Measurements from ENCODE around the gene RPS10.

RPS10 gene

GRCh38 chr6:34462010-34462409 is 36.1 kb upstream of the RPS10 start:
- H3K9me3 Mint-ChIP-seq = no peaks in the 10 kb centered on the region
- peaks cover 5 to 6% of the 10 kb centered on the region in 2 donors for H3K4me1 Mint-ChIP-seq (ENCODE audit: low read depth in 2 of 2)
- H3K4me3 Mint-ChIP-seq = no peak overlapping the region
- no peak for DNase-seq
- H3K27me3 Mint-ChIP-seq = peaks cover 13 to 41% of the 10 kb centered on the region in 2 donors
- H3K36me3 Mint-ChIP-seq (ENCODE audit: insufficient read depth) = no peaks in the 10 kb centered on the region
- no peak for ATAC-seq (replicated peaks)
- H3K27ac Mint-ChIP-seq = no peak overlapping the region

- Mint-ChIP-seq H3K4me1 (ENCODE audit: low read depth in 2 of 2) (peaks cover 5 to 6% of the 10 kb centered on the region in 2 donors), H3K4me3 (no peak overlapping the region), H3K9me3 (no peaks in the 10 kb centered on the region), H3K27me3 (peaks cover 13 to 35% of the 10 kb centered on the region in 2 donors), H3K27ac (no peak overlapping the region), H3K36me3 (ENCODE audit: insufficient read depth) (no peaks in the 10 kb centered on the region)
- DNase-seq (no peak), ATAC-seq (replicated peaks) (no peak)
These were observed 35.1 kb upstream of the RPS10 start for GRCh38 chr6:34460796-34461507.

- no peaks in the 10 kb centered on the region for H3K9me3 Mint-ChIP-seq
- ATAC-seq (replicated peaks) = peak; percentile 78
- peaks cover 8 to 26% of the 10 kb centered on the region in 2 donors for H3K27me3 Mint-ChIP-seq
- no peaks in the 10 kb centered on the region for H3K36me3 Mint-ChIP-seq (ENCODE audit: insufficient read depth)
- DNase-seq = peak; percentile 50 to 56 (median 50)
- H3K4me3 Mint-ChIP-seq = no peak overlapping the region
- peaks cover 0 to under 1% of the 10 kb centered on the region in 2 donors for H3K4me1 Mint-ChIP-seq (ENCODE audit: low read depth in 2 of 2)
- H3K27ac Mint-ChIP-seq = no peak overlapping the region
These were observed 34.2 kb upstream of the RPS10 start for GRCh38 chr6:34459899-34460593.

GRCh38 chr6:34457742-34458735 is 32.2 kb upstream of the RPS10 start:
- Mint-ChIP-seq H3K27ac (no peak overlapping the region), H3K4me1 (ENCODE audit: low read depth in 2 of 2) (no peaks in the 10 kb centered on the region), H3K9me3 (no peaks in the 10 kb centered on the region), H3K4me3 (no peak overlapping the region), H3K36me3 (ENCODE audit: insufficient read depth) (no peaks in the 10 kb centered on the region), H3K27me3 (peaks cover 5 to 9% of the 10 kb centered on the region in 2 donors)
- ATAC-seq (replicated peaks) (no peak), DNase-seq (no peak)

GRCh38 chr6:34457382-34457741 is 31.5 kb upstream of the RPS10 start:
- ATAC-seq (replicated peaks) (no peak), DNase-seq (no peak)
- Mint-ChIP-seq H3K4me3 (no peak overlapping the region), H3K4me1 (ENCODE audit: low read depth in 2 of 2) (no peaks in the 10 kb centered on the region), H3K36me3 (ENCODE audit: insufficient read depth) (no peaks in the 10 kb centered on the region), H3K27ac (no peak overlapping the region), H3K9me3 (no peaks in the 10 kb centered on the region), H3K27me3 (peaks cover 0 to 2% of the 10 kb centered on the region in 2 donors)

- no peak for DNase-seq
- ATAC-seq (replicated peaks) = no peak
- no peaks in the 10 kb centered on the region for H3K4me1 Mint-ChIP-seq (ENCODE audit: low read depth in 2 of 2)
- H3K36me3 Mint-ChIP-seq (ENCODE audit: insufficient read depth) = no peaks in the 10 kb centered on the region
- no peaks in the 10 kb centered on the region for H3K27me3 Mint-ChIP-seq
- H3K27ac Mint-ChIP-seq = no peak overlapping the region
- peaks cover 0 to 4% of the 10 kb centered on the region in 2 donors for H3K9me3 Mint-ChIP-seq
- no peak overlapping the region for H3K4me3 Mint-ChIP-seq
These were observed 30.0 kb upstream of the RPS10 start for GRCh38 chr6:34455831-34456230.

GRCh38 chr6:34451192-34451591 is 25.3 kb upstream of the RPS10 start:
- DNase-seq = no peak
- Mint-ChIP-seq H3K4me3 (no peak overlapping the region), H3K27me3 (no peaks in the 10 kb centered on the region), H3K9me3 (peaks cover 0 to 4% of the 10 kb centered on the region in 2 donors), H3K4me1 (ENCODE audit: low read depth in 2 of 2) (no peaks in the 10 kb centered on the region), H3K36me3 (ENCODE audit: insufficient read depth) (no peaks in the 10 kb centered on the region), H3K27ac (no peak overlapping the region)
- no peak for ATAC-seq (replicated peaks)

GRCh38 chr6:34447910-34448309 is 22.0 kb upstream of the RPS10 start:
- Mint-ChIP-seq H3K27me3 (no peaks in the 10 kb centered on the region), H3K36me3 (ENCODE audit: insufficient read depth) (no peaks in the 10 kb centered on the region), H3K9me3 (peaks cover 0 to 4% of the 10 kb centered on the region in 2 donors), H3K27ac (no peak overlapping the region), H3K4me1 (ENCODE audit: low read depth in 2 of 2) (no peaks in the 10 kb centered on the region), H3K4me3 (no peak overlapping the region)
- no peak for DNase-seq
- no peak for ATAC-seq (replicated peaks)

GRCh38 chr6:34447386-34447785 is 21.5 kb upstream of the RPS10 start:
- peaks cover 0 to 4% of the 10 kb centered on the region in 2 donors for H3K9me3 Mint-ChIP-seq
- no peak for ATAC-seq (replicated peaks)
- H3K27ac Mint-ChIP-seq = no peak overlapping the region
- no peaks in the 10 kb centered on the region for H3K4me1 Mint-ChIP-seq (ENCODE audit: low read depth in 2 of 2)
- H3K36me3 Mint-ChIP-seq (ENCODE audit: insufficient read depth) = no peaks in the 10 kb centered on the region
- H3K4me3 Mint-ChIP-seq = no peak overlapping the region
- DNase-seq = no peak
- no peaks in the 10 kb centered on the region for H3K27me3 Mint-ChIP-seq

GRCh38 chr6:34445313-34445860 is 19.5 kb upstream of the RPS10 start:
- no peak for ATAC-seq (replicated peaks)
- DNase-seq = no peak
- H3K27me3 Mint-ChIP-seq = no peaks in the 10 kb centered on the region
- H3K4me1 Mint-ChIP-seq (ENCODE audit: low read depth in 2 of 2) = peaks cover 0 to 1% of the 10 kb centered on the region in 2 donors
- no peak overlapping the region for H3K4me3 Mint-ChIP-seq
- H3K27ac Mint-ChIP-seq = no peak overlapping the region
- H3K36me3 Mint-ChIP-seq (ENCODE audit: insufficient read depth) = no peaks in the 10 kb centered on the region
- H3K9me3 Mint-ChIP-seq = no peaks in the 10 kb centered on the region

GRCh38 chr6:34441526-34441925 is 15.7 kb upstream of the RPS10 start:
- ATAC-seq (replicated peaks) (no peak), DNase-seq (no peak)
- no peak overlapping the region for H3K4me3 Mint-ChIP-seq
- H3K36me3 Mint-ChIP-seq (ENCODE audit: insufficient read depth) = no peaks in the 10 kb centered on the region
- H3K27me3 Mint-ChIP-seq = no peaks in the 10 kb centered on the region
- H3K27ac Mint-ChIP-seq = no peak overlapping the region
- no peaks in the 10 kb centered on the region for H3K9me3 Mint-ChIP-seq
- H3K4me1 Mint-ChIP-seq (ENCODE audit: low read depth in 2 of 2) = peaks cover 0 to 1% of the 10 kb centered on the region in 2 donors

GRCh38 chr6:34439442-34439841 is 13.6 kb upstream of the RPS10 start:
- H3K9me3 Mint-ChIP-seq = no peaks in the 10 kb centered on the region
- peaks cover 0 to 1% of the 10 kb centered on the region in 2 donors for H3K4me1 Mint-ChIP-seq (ENCODE audit: low read depth in 2 of 2)
- H3K36me3 Mint-ChIP-seq (ENCODE audit: insufficient read depth) = no peaks in the 10 kb centered on the region
- H3K27ac Mint-ChIP-seq = no peak overlapping the region
- ATAC-seq (replicated peaks) (no peak), DNase-seq (no peak)
- H3K27me3 Mint-ChIP-seq = no peaks in the 10 kb centered on the region
- no peak overlapping the region for H3K4me3 Mint-ChIP-seq

- no peak for DNase-seq
- Mint-ChIP-seq H3K27me3 (no peaks in the 10 kb centered on the region), H3K4me3 (no peak overlapping the region), H3K9me3 (no peaks in the 10 kb centered on the region), H3K4me1 (ENCODE audit: low read depth in 2 of 2) (peaks cover 0 to 1% of the 10 kb centered on the region in 2 donors), H3K36me3 (ENCODE audit: insufficient read depth) (no peaks in the 10 kb centered on the region), H3K27ac (no peak overlapping the region)
- ATAC-seq (replicated peaks) = no peak
These were observed 12.8 kb upstream of the RPS10 start for GRCh38 chr6:34438705-34439104.

All from effector memory CD8-positive, alpha-beta T cell (primary cell).